Activated T-helper 1 cell treated with Interleukin-2 at 50 U/mL for 16 hours (primary cell): ENCODE results near the gene CAMK2B.

ENCODE experiments used
- DNase-seq: peaks from one replicate; pipeline ENCODE4 v3.0.0-alpha.2; 2020; ENCODE audit warnings: low read depth

CAMK2B gene

DNA sequence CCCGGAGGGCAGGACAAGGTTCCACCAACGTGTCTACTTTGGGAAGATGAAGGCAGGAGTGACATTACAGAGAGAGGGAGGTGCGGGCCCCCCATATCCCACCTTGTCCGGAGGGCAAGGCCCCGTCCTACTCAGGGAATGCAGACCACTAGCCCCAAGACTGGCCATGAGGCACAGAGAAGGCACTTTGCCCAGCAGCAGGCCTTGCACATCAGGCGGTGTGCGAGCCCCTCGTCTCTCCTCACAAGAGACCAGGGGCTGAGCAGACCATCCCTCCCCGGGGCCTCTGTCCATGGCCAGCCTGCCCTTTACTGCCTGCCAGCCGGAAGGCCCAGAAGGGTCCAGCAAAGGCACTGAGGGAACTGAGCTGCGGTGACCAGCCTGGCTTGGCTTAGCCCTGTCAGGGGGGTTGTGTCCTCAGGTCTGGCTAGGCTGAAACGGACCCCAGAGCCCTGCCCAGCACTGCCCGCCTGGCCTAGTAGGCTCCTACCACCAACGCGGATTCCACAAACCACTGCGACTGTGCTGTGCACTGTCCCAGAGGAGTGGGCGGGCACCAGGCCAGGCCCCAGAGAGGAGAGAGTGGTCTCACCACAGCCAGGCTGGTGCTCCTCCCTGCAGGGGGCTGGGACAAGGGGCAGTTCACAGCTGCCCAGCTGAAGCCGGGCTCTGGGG is 16.7 kb downstream of the CAMK2B start:
- DNase-seq, result no peak

DNA sequence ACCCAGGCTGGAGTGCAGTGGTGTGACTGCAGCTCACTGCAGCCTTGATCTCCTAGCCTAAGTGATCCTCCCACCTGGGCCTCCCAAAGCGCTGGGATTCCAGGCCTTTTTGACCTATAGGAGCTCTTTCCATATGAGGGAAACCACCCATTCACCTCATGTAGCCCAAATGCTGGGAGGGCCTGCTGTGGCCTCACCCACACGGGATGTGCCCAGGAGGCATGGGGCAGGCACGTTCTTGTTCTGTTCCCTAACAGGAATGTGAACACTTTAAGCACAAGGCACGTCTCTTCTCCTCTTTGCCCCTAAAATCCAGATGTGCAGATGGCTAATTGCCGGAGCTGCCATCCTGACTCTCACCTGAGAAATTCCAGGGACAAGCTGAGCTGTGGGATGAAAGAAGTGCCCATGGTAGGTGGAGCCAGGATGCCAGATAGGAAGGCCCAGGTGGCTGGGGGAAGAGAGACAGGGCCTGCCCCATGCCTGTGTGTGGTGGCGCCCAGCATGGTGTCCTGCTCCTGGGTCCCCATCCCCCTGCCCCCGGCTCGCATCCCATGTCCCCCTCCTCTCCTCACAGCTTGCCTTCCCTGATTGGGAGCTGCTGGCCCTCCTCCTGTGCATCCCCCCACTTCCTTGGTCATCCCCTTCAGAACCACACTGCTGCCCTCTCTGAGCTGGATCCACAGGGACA is 17.3 kb downstream of the CAMK2B start:
- no peak for DNase-seq

DNA sequence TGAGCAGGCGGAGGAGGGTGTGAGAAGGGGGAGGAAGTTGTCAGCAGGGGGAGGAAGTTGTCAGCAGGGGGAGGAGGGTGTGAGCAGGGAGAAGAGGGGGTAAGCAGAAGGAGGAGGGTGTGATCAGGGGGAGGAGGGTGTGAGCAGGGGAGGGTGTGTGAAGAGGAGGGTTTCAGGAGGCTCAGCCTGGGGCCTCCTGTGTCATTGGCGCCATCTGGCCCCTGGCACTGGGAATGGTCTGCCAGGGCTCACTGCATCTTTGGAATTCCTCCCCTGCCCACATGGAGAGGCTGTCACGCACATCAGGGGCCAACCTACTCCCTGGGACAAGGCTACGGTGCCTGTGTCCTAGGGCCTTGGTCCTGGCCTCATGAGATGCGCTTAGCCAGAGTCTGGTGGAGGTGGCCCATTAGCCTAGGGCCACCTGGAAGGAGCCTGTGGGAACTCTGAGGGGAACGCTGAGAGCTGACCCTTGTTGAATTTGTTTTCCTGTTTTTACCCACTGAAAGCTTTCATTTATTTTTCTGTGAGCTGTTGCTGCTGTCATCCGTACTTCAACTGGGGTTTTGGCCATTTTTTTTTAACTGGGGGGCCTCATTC is 18.0 kb downstream of the CAMK2B start:
- DNase-seq, result no peak

DNA sequence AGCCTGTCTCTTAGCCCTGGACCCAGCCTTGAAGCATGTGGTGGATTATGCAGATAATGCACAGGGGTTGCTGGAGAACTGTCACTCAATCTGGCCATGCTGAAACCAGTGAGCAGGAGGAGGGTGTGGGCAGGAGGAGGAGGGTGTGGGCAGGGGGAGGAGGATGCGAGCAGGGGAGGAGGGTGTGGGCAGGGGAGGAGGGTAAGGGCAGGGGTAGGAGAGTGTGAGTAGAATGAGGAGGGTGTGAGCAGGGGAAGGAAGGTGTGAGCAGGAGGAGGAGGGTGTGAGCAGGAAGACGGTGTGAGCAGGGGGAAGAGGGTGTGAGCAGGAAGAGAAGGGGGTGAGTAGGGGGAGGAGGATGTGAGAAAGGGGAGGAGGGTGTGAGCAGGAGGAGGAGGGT is 18.8 kb downstream of the CAMK2B start:
- no peak for DNase-seq

DNA sequence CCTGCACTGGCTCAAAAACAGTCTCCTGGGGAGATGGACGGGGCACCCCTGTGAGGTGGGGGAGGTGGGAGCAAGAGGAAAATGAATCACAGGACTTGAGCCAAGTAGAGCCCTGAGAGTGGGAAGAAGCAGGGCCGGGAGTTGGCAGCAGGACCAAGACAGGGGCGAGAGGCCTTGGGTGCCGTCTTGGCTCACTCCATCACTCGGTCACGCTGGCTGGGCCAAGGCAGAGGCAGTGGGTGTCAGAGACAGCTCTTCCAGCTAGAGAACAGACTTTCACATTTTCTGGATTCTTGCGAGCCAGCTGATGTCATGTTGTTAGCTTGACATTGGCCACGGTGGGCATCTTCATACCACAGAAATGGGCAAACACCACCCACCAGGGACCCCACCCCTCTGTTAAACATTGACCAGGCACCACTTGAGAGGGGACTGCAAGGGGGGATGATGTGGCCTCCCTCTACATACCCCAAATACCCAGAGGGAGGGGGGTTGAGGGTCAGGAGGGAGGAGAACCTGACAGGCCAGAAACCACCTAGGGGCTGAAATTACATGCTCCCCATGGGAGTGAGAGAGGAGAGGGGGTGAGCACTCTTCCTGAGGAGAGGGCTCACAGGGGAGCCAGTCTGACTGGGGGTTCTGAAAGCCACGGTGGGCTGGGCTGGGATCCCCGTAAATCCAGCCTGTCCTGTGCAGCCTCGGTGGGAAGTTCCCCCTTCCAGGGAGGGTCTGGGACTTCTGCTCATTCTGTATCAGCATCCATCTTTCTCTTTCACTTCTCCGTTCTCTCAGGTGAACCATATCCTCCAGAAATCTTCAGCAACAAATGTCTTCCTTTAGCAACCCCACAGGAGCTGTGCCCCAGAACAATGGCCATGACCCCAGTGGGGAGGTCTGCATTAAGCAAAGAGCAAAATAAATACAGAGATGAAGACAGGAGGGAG is 19.6 kb downstream of the CAMK2B start:
- no peak for DNase-seq

DNA sequence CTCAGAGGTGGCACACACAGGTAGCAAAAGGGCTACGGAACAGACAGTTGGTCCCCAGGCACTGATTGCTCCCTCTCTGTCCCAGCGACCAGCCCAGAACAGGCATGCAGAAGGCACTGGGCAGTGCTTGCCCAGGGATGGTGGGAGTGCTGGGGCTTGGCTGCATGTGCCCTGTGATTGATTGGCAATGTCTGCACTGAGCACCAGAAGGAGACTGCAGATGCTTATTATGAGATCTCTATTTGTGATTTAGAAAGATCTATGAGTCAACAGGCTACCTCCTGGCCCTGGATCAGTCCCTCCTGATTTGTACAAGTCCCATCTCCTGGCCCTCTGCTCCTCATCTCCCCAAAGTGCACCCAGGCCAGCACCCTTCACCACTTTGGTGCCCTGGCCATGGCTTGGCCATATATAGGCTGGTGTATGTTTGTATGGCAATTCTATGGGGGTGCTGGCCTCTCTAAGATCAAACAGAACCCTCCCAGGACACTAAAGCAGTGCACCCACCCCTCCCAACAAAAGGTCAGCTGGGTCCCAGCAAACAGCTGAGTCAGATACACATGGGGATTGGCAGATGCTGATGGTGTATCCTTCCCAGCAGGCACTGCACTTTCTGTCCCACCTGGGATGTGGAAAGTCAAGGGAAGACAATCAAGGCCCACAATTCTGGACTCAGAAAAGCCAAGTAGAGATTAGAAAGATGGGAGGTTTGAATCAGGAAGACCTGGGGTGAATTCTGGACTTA is 30.9 kb downstream of the CAMK2B start:
- no peak for DNase-seq

DNA sequence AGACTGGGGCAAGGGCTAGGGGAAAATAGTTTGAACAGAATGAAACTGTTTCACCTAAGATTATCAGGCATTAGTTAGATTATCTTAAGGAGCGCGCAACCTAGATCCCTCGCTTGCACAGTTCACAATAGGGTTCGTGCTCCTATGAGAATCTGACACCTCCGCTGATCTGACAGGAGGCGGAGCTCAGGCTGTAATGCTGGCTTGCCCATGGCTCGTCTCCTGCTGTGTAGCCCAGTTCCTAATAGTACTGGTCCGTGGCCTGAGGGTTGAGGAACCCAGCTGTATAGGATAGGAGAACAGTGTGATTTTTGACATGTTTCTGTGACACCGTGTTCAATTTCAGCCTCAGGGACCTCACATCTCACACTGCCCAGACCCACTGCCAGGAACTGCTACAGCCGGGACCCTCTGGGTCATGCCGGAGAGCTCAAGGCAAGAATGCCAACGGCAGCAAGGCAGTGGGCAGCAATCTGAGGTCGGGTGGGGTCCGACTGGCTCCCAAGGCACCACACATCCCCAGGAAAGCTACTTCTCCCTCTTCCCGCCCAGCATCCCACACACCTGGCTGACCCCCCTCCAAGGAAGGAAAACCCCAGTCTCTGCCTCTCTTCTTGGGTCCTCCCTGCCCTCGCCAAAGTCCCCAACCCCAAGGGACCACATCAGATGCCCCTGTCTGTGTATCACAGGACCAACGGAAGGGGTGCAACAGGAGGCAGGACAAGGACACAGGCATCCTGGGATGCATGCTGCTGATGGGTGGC is 31.7 kb downstream of the CAMK2B start:
- no peak for DNase-seq

DNA sequence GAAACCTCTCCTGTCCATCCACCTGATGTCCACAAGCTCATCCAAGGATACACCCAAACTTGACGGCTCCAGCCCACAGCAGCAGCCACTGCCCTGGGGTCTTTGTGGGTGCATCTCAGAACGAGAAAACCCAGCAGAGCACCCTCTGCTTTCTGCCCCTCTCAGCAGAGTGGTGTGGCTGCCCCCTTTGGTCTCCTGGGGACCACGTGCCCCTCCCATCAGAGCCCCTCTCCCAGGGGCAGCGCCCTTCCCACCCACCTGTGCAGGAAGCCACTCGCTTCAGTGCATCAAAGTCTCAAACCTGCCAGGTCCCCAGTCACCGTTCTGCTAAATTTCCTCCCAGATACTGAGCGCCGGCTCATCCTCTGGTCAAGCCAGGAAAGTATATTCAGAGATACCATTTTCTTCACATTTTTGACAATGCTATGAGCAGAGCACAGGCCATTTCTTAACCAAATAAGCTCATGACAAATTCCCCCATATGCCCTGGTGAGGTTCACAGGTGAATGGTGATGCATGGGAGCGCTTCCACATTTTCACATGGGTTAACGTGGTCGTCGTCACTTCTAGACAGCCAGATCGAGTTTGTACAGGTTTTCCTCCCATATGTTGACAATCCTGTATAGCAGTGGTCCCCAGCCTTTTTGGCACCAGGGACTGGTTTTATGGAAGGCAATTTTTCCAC is 32.4 kb downstream of the CAMK2B start:
- no peak for DNase-seq

DNA sequence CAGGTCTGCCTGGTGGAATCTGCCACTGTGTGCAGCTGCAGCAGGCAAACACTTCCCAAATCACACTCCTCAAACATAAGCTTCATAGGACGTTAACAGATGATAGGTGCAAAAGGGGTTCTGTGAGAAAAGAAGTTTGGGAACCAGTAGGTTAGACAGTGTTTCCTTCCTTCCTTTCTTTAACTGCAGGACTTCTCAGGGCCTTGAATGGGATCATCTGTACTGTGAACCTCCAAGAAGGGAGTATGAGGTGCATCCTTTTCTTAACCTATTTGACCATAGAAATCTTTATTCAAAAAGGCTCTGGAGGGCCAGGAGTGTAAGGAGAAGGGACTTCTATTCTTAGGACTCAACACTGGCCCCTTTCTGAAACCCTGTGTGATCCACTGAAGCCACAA is 33.0 kb downstream of the CAMK2B start:
- DNase-seq, result no peak

DNA sequence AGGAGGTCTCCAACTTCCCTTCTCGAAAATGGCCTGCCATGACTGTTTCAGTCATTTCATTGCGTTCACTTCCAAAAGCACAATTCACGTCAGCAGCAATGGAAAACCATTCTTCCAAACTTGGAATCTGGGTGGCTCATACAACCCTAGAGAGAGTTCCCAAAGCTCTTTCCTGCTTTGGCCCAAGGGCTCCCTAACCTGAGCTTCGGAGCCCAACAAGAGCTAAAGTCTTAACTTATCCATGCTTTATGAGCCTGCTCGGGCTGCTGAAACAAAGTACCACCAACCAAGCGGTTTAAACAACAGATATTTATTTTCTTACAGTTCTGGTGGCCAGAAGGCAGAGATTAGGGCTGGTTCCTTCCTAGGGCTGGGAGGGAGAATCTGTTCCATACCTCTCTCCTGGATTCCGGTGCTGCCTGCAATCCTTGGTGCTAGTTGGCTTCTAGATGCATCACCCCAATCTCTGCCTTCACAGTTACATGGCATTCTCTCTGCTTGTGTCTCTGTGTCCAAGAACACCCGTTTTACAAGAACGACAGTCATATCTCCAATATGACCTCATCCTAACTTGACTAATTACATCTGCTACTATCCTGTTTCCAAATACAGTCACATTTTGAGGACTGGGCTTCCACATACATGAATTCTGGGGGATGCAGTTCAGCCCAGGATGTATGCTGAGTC is 33.5 kb downstream of the CAMK2B start:
- no peak for DNase-seq

DNA sequence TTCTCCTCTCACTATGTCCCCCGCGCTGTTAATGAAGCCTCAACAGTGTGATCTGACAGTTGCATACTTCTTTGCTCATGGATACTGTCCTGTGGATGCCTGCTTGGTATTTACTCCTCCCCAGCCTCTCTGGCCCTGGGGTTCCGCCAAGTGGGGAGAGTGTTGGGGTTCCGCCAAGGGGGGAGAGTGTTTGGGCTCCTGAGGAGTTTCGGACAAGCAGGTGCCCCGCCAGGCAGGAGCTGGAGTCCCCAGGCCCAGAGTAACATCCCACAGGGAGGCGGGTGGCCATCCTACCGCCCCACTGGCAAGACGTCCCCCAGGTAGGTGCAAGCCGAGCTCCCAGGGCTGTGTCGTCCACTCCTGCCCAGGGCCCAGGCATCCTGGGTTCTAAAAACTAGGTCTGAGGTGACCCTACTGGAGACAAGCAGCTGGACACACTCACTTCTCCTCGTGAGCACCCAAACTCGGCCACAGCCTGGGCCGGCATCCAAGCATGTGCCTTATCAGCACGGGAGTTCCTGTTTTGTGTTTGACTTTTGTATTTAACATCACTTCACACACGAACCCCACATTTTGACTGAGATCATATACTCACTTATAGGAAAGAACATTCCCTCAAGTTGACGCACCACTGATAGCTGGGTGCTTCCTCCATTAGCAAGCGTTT is 34.2 kb downstream of the CAMK2B start:
- DNase-seq, result no peak

DNA sequence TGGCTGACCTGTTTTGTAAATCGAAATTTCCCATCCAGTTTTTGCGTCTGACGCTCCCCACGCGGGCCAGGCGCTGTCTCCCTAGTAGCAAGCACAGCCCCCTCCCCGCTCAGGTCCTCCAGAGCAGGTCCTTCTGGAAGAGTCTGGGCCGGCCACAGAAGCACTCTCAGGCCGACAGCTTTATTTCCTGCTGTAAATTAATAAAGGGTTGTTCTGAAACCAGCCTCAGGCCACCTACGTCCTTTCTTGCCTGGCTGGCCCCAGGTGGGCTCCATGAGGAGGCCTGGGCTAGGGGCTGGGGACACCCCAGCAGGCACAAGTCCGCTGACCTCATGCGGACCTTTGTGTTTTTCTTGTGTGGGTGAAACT is 35.2 kb downstream of the CAMK2B start:
- DNase-seq, result no peak

DNA sequence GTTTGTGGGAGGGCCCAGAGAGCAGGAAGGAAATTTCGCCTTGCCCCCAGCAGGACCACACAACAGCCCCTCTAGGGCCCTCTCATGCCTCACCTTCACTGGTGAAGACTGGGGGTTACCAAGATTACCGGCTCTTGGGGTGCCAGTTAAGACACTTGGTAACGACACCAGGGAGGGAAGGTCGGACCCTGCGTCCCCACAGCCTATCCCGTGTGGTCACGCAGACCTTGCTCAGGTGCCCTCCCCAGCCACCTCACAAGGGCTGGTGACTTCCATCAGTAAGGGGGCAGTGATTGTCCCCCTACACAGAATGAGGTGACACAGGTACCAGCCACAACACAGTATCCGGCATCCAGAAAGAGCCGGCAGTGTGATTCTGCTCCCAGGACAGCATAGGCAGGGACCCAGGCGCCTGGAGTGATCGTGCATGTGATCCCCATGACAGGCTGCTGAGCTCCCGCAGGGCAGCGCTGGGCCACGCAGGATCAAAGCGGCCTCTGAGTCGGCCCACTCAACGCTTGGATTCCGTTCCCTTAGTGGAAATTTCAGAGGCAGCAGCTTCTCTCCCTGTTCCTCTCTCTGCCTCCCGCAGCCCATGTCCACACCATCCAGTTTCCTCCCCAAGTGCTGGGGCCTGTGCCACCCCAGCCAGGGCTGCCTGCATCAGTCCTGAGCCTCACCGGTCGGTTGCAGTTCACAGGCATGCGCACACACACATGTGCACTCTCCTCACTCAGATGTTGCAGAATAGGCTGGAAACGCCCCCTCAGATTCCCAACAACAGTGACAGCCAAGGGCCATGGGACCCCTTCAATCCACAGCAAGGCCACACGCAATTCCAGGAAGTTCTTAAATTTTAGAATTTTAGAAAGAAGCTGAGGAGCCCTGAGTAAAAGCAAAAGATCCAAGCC is 35.8 kb downstream of the CAMK2B start:
- DNase-seq, result no peak

DNA sequence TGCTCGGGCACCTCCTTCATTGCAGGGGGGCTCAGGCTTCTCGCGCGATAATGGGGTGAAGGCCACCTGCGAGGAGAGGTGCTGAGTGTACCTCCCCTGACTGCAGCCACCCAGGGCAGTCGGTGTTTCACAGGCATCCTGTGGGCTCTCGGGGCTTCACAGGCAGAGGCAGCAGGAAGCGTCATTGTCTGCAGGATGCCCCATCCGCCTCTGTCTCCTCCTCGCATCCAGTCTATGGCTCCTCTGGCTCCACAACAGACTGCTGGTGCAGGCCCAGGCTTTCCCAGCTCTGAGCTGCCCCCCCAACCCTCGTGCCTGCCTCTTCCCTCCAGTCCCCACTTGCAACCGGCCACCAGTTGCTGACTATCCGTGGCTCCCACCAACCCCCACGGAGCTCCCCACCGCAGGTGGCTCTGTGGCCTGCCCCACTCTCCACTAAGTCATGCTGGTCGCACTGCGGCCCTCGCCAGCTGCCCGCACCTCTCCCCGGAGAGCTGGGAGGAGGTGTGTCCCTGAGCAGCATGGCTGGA is 36.5 kb downstream of the CAMK2B start:
- no peak for DNase-seq

DNA sequence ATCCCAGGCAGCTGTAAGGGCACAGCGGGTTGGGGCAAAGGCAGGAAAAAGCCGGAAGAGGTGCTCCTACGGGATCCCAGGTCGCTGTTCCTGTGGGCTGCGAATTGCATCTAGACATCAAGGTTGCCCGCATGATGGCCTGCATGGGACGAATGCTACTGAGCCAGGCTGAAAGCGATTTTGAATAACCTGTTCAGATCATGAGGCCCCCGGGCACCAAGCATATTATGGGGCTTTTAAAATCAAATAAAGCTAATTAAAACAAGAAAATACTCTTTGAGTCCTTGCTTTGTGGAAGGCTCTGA is 37.1 kb downstream of the CAMK2B start:
- DNase-seq, result no peak

DNA sequence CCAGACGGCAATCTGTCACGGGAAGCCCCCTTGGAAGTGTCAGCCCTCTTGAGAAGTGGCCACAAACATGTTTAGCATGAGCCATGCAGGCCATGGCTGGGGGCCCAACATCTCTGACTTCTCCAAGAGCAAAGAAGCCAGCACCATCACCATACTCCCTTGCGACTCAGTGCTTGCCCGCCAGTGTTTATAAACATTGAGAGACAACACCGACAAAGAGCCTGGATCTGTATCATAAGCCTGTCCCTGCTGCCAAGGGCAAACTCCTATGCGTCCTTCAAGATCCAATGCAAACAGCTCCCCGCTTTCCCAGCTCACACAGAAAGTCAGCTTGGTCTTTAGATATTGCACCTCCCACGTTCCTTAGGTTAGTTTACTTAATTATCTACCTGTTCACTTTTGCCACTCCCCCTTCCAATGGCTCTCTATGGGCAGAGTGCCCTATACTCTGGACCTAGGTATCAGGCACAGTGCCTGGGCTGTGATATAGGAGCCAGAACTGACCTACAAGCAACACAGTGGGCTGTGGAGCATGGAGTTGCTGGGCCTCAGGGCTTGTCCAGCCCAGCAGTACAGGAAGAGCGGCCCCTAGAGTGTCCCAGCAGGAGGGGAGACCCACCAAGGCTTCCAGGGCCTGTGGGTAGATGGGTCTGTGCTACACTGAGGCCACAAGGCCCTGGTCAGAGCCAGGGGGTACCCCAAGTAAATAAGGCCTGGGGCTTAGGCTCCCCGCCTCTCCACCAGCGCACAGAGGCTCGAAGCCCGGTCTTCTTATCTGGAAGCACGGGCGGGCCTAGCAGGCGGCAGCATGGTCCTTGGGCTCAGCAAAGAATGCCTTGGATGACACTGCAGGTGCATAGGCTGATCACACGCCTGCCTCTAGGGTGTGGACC is 37.7 kb downstream of the CAMK2B start:
- no peak for DNase-seq
